GM12878 (cell line): Measurements from ENCODE around the gene RCC1. TPM values are rescaled to one million over a fixed set of nuclear protein-coding genes. Genes with fewer than 3 reads are reported as not detected.
A peak's percentile ranks its signal among the peaks of the same experiment; 100 is the strongest.

ENCODE experiments used
- ATAC-seq: fragments of 200-7000 bp; cut with Tn5 transposase; 3 replicates; pipeline ENCODE4 v1.9.1; 2020; ENCODE audit warnings: mild to moderate bottlenecking, moderate library complexity
- BruUV-seq: library from RNA; stranded (reverse); fragments of 400-500 nt; replicated peaks from 2 replicates; lab custom pipeline; 2021; lab: Mats Ljungman, UMichigan
- CTCF ChIA-PET: fragments of 300-600 bp; sonication (Branson Sonifier 250); formaldehyde crosslinking; extraction: SDS; loops from one replicate; lab custom pipeline; 2021; ENCODE audit warnings: inconsistent platforms; lab: Yijun Ruan, JAX
- POLR2A ChIA-PET: fragments of 350-600 bp; formaldehyde crosslinking; extraction: SDS; loops from one replicate; lab custom pipeline; 2021; ENCODE audit warnings: inconsistent platforms; lab: Charles Lee
- RAD21 ChIA-PET: fragments of 300-600 bp; sonication (Branson Sonifier 250); formaldehyde crosslinking; loops from one replicate; lab custom pipeline; 2023; ENCODE audit warnings: antibody characterized with exemption; ENCODE audit not compliant: unreplicated experiment; lab: Charles Lee
- SMC1A ChIA-PET: fragments of 300-600 bp; sonication (Branson Sonifier 250); formaldehyde crosslinking; loops from one replicate; lab custom pipeline; 2023; ENCODE audit not compliant: unreplicated experiment, uncharacterized antibody; lab: Charles Lee
- DNase-seq: peaks from one replicate; pipeline ENCODE4 v3.0.0-alpha.2; 2011; ENCODE audit warnings: low read depth, low spot score
- FAIRE-seq: peaks from 3 replicates; lab custom pipeline; 2011; peaks lifted over from hg19 to GRCh38; lab: Jason Lieb, UNC
- H2AFZ ChIP-seq: 2 replicates; pipeline ENCODE4 v1.6.0; 2011; ENCODE audit warnings: low read depth, low read length, control low read depth; ENCODE audit not compliant: control insufficient read depth
- H3K27ac ChIP-seq: 2 replicates; pipeline ENCODE4 v1.5.1; 2011; ENCODE audit warnings: control low read depth; ENCODE audit not compliant: control insufficient read depth, insufficient read depth
- H3K27me3 ChIP-seq, 2 experiments: replicated peaks in 1 of 2; 2 replicates each; pipeline versions ENCODE4 v1.6.0 to v1.6.1; 2011; ENCODE audit warnings: low read length in 1 of 2; ENCODE audit not compliant: control insufficient read depth in 2 of 2, insufficient read depth in 2 of 2
- H3K36me3 ChIP-seq, 2 experiments: 2 replicates each; pipeline ENCODE4 v1.5.1; 2011; ENCODE audit warnings: low read length in 1 of 2; ENCODE audit not compliant: control insufficient read depth in 2 of 2, insufficient read depth in 2 of 2
- H3K4me1 ChIP-seq: 2 replicates; pipeline ENCODE4 v1.6.1; 2011; ENCODE audit warnings: mild to moderate bottlenecking, low read length, moderate library complexity, mixed read lengths; ENCODE audit not compliant: control insufficient read depth, insufficient read depth
- H3K4me2 ChIP-seq: 2 replicates; pipeline ENCODE4 v1.6.0; 2011; ENCODE audit warnings: control low read depth; ENCODE audit not compliant: control insufficient read depth, insufficient read depth
- H3K4me3 ChIP-seq: fragments of 200-600 bp; sonication (generic); 2 replicates; pipeline ENCODE4 v1.5.1; 2016
- H3K79me2 ChIP-seq: 2 replicates; pipeline ENCODE4 v1.6.0; 2011; ENCODE audit warnings: low read length; ENCODE audit not compliant: control insufficient read depth, insufficient read depth
- H3K9ac ChIP-seq: 2 replicates; pipeline ENCODE4 v1.8.0; 2011; ENCODE audit warnings: low read length, control low read depth, mixed read lengths; ENCODE audit not compliant: control insufficient read depth, insufficient read depth
- H3K9me3 ChIP-seq: replicated peaks from 3 replicates; pipeline ENCODE4 v1.5.1; 2011; ENCODE audit warnings: mild to moderate bottlenecking, low read length; ENCODE audit not compliant: control insufficient read depth, insufficient read depth
- H4K20me1 ChIP-seq: 2 replicates; pipeline ENCODE4 v1.6.0; 2011; ENCODE audit not compliant: control insufficient read depth, insufficient read depth
- CREB1 ChIP-seq: IDR thresholded peaks from 2 replicates; pipeline ENCODE4 v1.6.1; 2012; ENCODE audit warnings: low read depth, mild to moderate bottlenecking, inconsistent platforms
- FOS ChIP-seq: IDR thresholded peaks from 3 replicates; pipeline ENCODE4 v1.6.1; 2011; ENCODE audit warnings: borderline replicate concordance; ENCODE audit not compliant: insufficient read length; ENCODE audit errors: extremely low read depth
- MAX ChIP-seq: IDR thresholded peaks from 2 replicates; pipeline ENCODE4 v1.6.1; 2012; ENCODE audit warnings: low read depth, low read length, improper control_type of control experiment
- MLLT1 ChIP-seq: fragments of 450-650 bp; IDR thresholded peaks from 2 replicates; pipeline ENCODE4 v1.6.1; 2016; ENCODE audit warnings: mild to moderate bottlenecking
- NR2C1 ChIP-seq: fragments of 450-650 bp; IDR thresholded peaks from 2 replicates; pipeline ENCODE4 v1.6.1; 2017; ENCODE audit warnings: antibody characterized with exemption, mild to moderate bottlenecking, moderate library complexity
- ZNF592 ChIP-seq: fragments of 450-650 bp; IDR thresholded peaks from 2 replicates; pipeline ENCODE4 v1.6.1; 2017; ENCODE audit warnings: mild to moderate bottlenecking, moderate library complexity
- WGBS: methylation state at CpG from one replicate; pipeline ENCODE4 v1.1.6; 2016; ENCODE audit warnings: low lambda C conversion rate; ENCODE audit not compliant: insufficient replicate concordance, insufficient coverage; ENCODE audit errors: missing lambda C conversion rate; 5-methylcytosine and 5-hydroxymethylcytosine counted together
- in situ Hi-C: fragments of 300-500 bp; cut with MboI; formaldehyde crosslinking; loops from 9 replicates; pipeline ENCODE4 v1.14.3; 2018; ENCODE audit warnings: mixed read lengths
- intact Hi-C: fragments of 100-400 bp; cut with micrococcal nuclease; formaldehyde crosslinking; loops from one replicate; pipeline ENCODE4 v1.14.2; 2022; ENCODE audit not compliant: unreplicated experiment
- polyA plus RNA-seq, 11 experiments: library from polyadenylated mRNA; depleted of rRNA in 4 of 11; unstranded in 6 of 11; stranded (reverse) in 5 of 11; fragments of >200 nt; fragmentation: Nextera tagmentation in 4 of 11; fragmentation: Illumina TruSeq in 1 of 11; extraction: Ambion mirVana in 4 of 11; extraction: Trizol in 1 of 11; gene quantifications; 1 replicate in 1 of 11; 2 replicates in 10 of 11; pipeline versions ENCODE4 v1.2.1 to v1.2.3, GENCODE V29; 2011 to 2016; ENCODE audit warnings: inconsistent platforms in 2 of 11, missing spikeins in 2 of 11, low read depth in 1 of 11
- total RNA-seq, 4 experiments: library from RNA; depleted of rRNA in 3 of 4; stranded (reverse); fragments of >200 nt in 3 of 4; fragmentation: Illumina TruSeq in 1 of 4; extraction: Trizol in 1 of 4; gene quantifications; 2 replicates each; pipeline versions ENCODE4 v1.2.1 to v1.2.3, GENCODE V29; 2013 to 2021
- TF ChIP-seq, protein P1 (sequence below): fragments of 150-350 bp; IDR thresholded peaks from 2 replicates; pipeline ENCODE4 v1.6.1; 2014; ENCODE audit warnings: mild to moderate bottlenecking, low read depth, low read length

The RCC1 gene
- total and polyA plus RNA-seq, 10 of the 15 experiments (the other 5 are each of a cell fraction or from before 2014, with no cell fraction given), result 8.3 to 99.4 (median 74.6) TPM

GRCh38 chr1:28458237-28459228 is 47.3 kb upstream of the RCC1 start (continued):
- no peak for TF ChIP-seq MLLT1

GRCh38 chr1:28466226-28466778 is 39.5 kb upstream of the RCC1 start:
- intact Hi-C loops, result no loop called here
- TSS peak; percentile 61 for BruUV-seq
- CTCF ChIA-PET, result interaction anchor here (0.6 kb wide), 1 partner anchor 484 kb away, joined by 3 read pairs; no protein-coding TSS in a partner anchor

More at GRCh38 chr1:28466226-28466778, 39.5 kb upstream of the RCC1 start:
- ChIA-PET POLR2A (no interaction called here), RAD21 (no interaction called here), SMC1A (no interaction called here)
- Histone ChIP-seq H3K27ac (no peak overlapping the region), H3K4me3 (no peak overlapping the region), H4K20me1 (no peaks in the 10 kb centered on the region), H3K36me3 (peaks cover 3 to 7% of the 10 kb centered on the region in 2 experiments; a peak in 3 of 4 replicates), H3K9ac (no peak overlapping the region), H2AFZ (no peak overlapping the region), H3K9me3 (no peaks in the 10 kb centered on the region), H3K4me1 (no peaks in the 10 kb centered on the region), H3K4me2 (no peak overlapping the region), H3K79me2 (no peaks in the 10 kb centered on the region), H3K27me3 (no peaks in the 10 kb centered on the region)
- in situ Hi-C loops, result no loop called here
- WGBS, result 90% methylated on average over 3 of the region's 3 CpGs
- no peak for DNase-seq
- TF ChIP-seq ZNF592 (no peak), CREB1 (no peak), FOS (no peak), MAX (no peak), NR2C1 (no peak)
- TF ChIP-seq, protein P1, sequence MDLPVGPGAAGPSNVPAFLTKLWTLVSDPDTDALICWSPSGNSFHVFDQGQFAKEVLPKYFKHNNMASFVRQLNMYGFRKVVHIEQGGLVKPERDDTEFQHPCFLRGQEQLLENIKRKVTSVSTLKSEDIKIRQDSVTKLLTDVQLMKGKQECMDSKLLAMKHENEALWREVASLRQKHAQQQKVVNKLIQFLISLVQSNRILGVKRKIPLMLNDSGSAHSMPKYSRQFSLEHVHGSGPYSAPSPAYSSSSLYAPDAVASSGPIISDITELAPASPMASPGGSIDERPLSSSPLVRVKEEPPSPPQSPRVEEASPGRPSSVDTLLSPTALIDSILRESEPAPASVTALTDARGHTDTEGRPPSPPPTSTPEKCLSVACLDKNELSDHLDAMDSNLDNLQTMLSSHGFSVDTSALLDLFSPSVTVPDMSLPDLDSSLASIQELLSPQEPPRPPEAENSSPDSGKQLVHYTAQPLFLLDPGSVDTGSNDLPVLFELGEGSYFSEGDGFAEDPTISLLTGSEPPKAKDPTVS, result no peak
- FAIRE-seq, result no peak
- no peak for ATAC-seq
